ENCODE measurements around the gene SYNJ2. TPM values are rescaled to one million over a fixed set of nuclear protein-coding genes. Genes with fewer than 3 reads are reported as not detected.
A peak's percentile ranks its signal among the peaks of the same experiment; 100 is the strongest.

SYNJ2 gene
- total RNA-seq, 1 donor from 2014 or later = 31.8 TPM

DNA sequence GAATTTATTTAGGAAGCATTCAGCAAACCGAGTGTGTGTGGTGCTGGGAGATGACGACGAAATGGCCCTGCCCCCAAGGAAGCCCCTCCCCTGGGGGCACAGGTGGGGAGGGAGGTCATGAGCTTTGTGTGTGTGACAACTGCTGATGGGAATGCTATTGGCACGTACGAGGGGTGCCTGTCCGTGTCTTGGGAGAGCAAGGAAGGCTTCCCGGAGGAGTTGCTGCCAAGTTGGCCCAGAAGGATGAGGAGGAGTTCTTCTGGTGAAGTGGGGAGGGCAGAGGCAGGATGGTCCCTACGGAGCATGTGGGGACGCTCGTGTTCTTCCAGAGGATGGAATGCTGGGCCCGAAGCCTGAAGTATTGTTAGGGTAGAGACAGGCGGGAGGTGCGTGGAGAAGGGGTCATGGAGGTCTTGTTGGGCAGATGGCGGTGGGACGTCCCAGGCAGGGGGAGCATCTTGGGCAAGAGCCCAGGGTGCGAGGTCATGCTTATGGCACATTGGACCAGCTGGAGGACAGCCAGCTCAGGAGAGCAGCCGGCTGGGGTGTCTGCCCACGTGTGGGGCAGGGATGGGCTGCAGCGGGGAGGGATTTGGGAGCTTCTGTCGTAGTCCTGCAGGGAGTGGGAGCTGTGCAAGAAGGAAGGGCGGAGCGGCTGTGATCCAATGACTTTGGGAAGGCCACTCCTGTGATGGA, 46.1 kb downstream of the SYNJ2 start:
- H3K36me3 ChIP-seq (ENCODE audit: insufficient read depth, low read length) = peaks cover 22% of the 10 kb centered on the region
- H3K27me3 ChIP-seq (ENCODE audit: insufficient read depth, low read length) = no peaks in the 10 kb centered on the region
- peak overlapping the region; percentile 79 for H3K4me2 ChIP-seq (ENCODE audit: low read length)
- peaks cover 12% of the 10 kb centered on the region for H3K36me3 Mint-ChIP-seq (ENCODE audit: low read depth, unreplicated experiment)
- no peak overlapping the region for H3K4me3 ChIP-seq (ENCODE audit: insufficient read depth, low read depth, low read length)
- H4K20me1 ChIP-seq (ENCODE audit: insufficient read depth, low read length) = no peaks in the 10 kb centered on the region
- no peak for DNase-seq (ENCODE audit: low read depth)
- H3K27me3 Mint-ChIP-seq (ENCODE audit: low read depth, unreplicated experiment) = no peaks in the 10 kb centered on the region
- H3K9ac ChIP-seq (ENCODE audit: low read length) = peak overlapping the region; percentile 91
- H3K4me3 Mint-ChIP-seq (ENCODE audit: unreplicated experiment) = peak overlapping the region; percentile 54
- no peak for TF ChIP-seq EZH2 (IDR thresholded peaks at IDR 0.05; ENCODE audit: insufficient read depth, low read length)
- TF ChIP-seq, protein P1, sequence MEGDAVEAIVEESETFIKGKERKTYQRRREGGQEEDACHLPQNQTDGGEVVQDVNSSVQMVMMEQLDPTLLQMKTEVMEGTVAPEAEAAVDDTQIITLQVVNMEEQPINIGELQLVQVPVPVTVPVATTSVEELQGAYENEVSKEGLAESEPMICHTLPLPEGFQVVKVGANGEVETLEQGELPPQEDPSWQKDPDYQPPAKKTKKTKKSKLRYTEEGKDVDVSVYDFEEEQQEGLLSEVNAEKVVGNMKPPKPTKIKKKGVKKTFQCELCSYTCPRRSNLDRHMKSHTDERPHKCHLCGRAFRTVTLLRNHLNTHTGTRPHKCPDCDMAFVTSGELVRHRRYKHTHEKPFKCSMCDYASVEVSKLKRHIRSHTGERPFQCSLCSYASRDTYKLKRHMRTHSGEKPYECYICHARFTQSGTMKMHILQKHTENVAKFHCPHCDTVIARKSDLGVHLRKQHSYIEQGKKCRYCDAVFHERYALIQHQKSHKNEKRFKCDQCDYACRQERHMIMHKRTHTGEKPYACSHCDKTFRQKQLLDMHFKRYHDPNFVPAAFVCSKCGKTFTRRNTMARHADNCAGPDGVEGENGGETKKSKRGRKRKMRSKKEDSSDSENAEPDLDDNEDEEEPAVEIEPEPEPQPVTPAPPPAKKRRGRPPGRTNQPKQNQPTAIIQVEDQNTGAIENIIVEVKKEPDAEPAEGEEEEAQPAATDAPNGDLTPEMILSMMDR (IDR thresholded peaks at IDR 0.05; ENCODE audit: insufficient read depth, low read depth, low read length) = no peak
- peak overlapping the region; percentile 97 for H3K27ac Mint-ChIP-seq (ENCODE audit: unreplicated experiment)
- peaks cover 71% of the 10 kb centered on the region for H3K4me1 ChIP-seq (ENCODE audit: insufficient read depth, low read length)
- peak overlapping the region; percentile 99 for H3K27ac ChIP-seq (ENCODE audit: low read depth, low read length)
- no peak for FAIRE-seq
- H3K4me1 Mint-ChIP-seq (ENCODE audit: low read depth, unreplicated experiment) = peaks cover 35% of the 10 kb centered on the region
- H3K9me3 Mint-ChIP-seq (ENCODE audit: unreplicated experiment) = no peaks in the 10 kb centered on the region
- no peaks in the 10 kb centered on the region for H3K9me3 ChIP-seq (ENCODE audit: insufficient read depth, low read depth, low read length)
- H2AFZ ChIP-seq (ENCODE audit: low read depth, low read length) = no peak overlapping the region
- H3K79me2 ChIP-seq (ENCODE audit: insufficient read depth, low read length) = peaks cover 84% of the 10 kb centered on the region

DNA sequence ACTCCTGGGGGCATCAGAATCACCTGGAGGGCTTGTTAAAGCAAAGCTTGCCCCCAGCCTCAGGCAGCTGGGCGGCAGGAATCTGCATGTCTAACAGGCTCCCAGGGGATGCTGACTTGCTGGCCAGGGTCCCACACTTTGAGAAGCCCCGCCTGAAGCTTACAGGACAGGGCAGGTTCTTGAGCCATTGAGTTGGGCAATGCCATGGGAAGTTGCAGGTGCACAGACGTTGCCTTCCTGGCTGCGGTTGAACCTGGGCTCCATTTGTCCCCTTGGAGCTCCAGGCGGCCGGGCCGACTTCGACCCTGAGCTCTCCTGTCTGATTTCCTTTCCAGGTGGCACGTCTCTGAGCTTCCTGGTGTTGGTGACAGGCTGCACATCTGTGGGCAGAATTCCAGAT, 46.8 kb downstream of the SYNJ2 start:
- H3K4me1 ChIP-seq (ENCODE audit: insufficient read depth, low read length) = peaks cover 71% of the 10 kb centered on the region
- Mint-ChIP-seq H3K36me3 (ENCODE audit: low read depth, unreplicated experiment) (peaks cover 8% of the 10 kb centered on the region), H3K4me1 (ENCODE audit: low read depth, unreplicated experiment) (peaks cover 35% of the 10 kb centered on the region), H3K9me3 (ENCODE audit: unreplicated experiment) (no peaks in the 10 kb centered on the region), H3K4me3 (ENCODE audit: unreplicated experiment) (no peak overlapping the region), H3K27ac (ENCODE audit: unreplicated experiment) (no peak overlapping the region), H3K27me3 (ENCODE audit: low read depth, unreplicated experiment) (no peaks in the 10 kb centered on the region)
- no peaks in the 10 kb centered on the region for H3K9me3 ChIP-seq (ENCODE audit: insufficient read depth, low read depth, low read length)
- FAIRE-seq (no peak), DNase-seq (ENCODE audit: low read depth) (no peak)
- H3K4me2 ChIP-seq (ENCODE audit: low read length) = no peak overlapping the region
- H3K4me3 ChIP-seq (ENCODE audit: insufficient read depth, low read depth, low read length) = no peak overlapping the region
- H3K27me3 ChIP-seq (ENCODE audit: insufficient read depth, low read length) = no peaks in the 10 kb centered on the region
- TF ChIP-seq EZH2 (IDR thresholded peaks at IDR 0.05; ENCODE audit: insufficient read depth, low read length) = no peak
- TF ChIP-seq, protein P1 (IDR thresholded peaks at IDR 0.05; ENCODE audit: insufficient read depth, low read depth, low read length) = no peak
- peaks cover 84% of the 10 kb centered on the region for H3K79me2 ChIP-seq (ENCODE audit: insufficient read depth, low read length)
- peak overlapping the region; percentile 99 for H3K27ac ChIP-seq (ENCODE audit: low read depth, low read length)
- H2AFZ ChIP-seq (ENCODE audit: low read depth, low read length) = no peak overlapping the region
- H3K36me3 ChIP-seq (ENCODE audit: insufficient read depth, low read length) = peaks cover 25% of the 10 kb centered on the region
- H4K20me1 ChIP-seq (ENCODE audit: insufficient read depth, low read length) = no peaks in the 10 kb centered on the region
- H3K9ac ChIP-seq (ENCODE audit: low read length) = no peak overlapping the region

DNA sequence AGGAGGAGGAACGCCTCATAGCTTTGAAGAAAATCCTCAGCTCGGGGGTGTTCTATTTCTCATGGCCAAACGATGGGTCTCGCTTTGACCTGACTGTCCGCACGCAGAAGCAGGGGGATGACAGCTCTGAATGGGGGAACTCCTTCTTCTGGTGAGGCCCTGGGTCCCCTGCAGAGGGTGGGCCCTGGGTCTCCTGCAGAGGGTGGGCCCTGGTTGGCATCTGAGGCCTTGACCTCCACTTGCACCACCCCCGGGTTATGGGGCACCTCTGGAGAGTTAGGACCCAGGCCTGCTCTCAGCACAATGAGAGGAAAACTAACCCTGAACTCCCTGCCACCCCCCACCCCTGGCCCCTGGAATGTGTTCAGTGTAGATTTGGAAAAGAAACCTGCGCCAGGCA, 47.2 kb downstream of the SYNJ2 start:
- no peak overlapping the region for H3K4me3 ChIP-seq (ENCODE audit: insufficient read depth, low read depth, low read length)
- TF ChIP-seq, protein P1 (IDR thresholded peaks at IDR 0.05; ENCODE audit: insufficient read depth, low read depth, low read length) = no peak
- no peak for TF ChIP-seq EZH2 (IDR thresholded peaks at IDR 0.05; ENCODE audit: insufficient read depth, low read length)
- H2AFZ ChIP-seq (ENCODE audit: low read depth, low read length) = no peak overlapping the region
- H3K36me3 ChIP-seq (ENCODE audit: insufficient read depth, low read length) = peaks cover 28% of the 10 kb centered on the region
- FAIRE-seq (no peak), DNase-seq (ENCODE audit: low read depth) (no peak)
- no peaks in the 10 kb centered on the region for H3K9me3 ChIP-seq (ENCODE audit: insufficient read depth, low read depth, low read length)
- Mint-ChIP-seq H3K27me3 (ENCODE audit: low read depth, unreplicated experiment) (no peaks in the 10 kb centered on the region), H3K4me1 (ENCODE audit: low read depth, unreplicated experiment) (peaks cover 35% of the 10 kb centered on the region), H3K9me3 (ENCODE audit: unreplicated experiment) (no peaks in the 10 kb centered on the region), H3K27ac (ENCODE audit: unreplicated experiment) (no peak overlapping the region), H3K36me3 (ENCODE audit: low read depth, unreplicated experiment) (peaks cover 8% of the 10 kb centered on the region), H3K4me3 (ENCODE audit: unreplicated experiment) (no peak overlapping the region)
- no peaks in the 10 kb centered on the region for H4K20me1 ChIP-seq (ENCODE audit: insufficient read depth, low read length)
- H3K4me1 ChIP-seq (ENCODE audit: insufficient read depth, low read length) = peaks cover 75% of the 10 kb centered on the region
- no peaks in the 10 kb centered on the region for H3K27me3 ChIP-seq (ENCODE audit: insufficient read depth, low read length)
- peak overlapping the region; percentile 15 for H3K27ac ChIP-seq (ENCODE audit: low read depth, low read length)
- H3K9ac ChIP-seq (ENCODE audit: low read length) = no peak overlapping the region
- H3K4me2 ChIP-seq (ENCODE audit: low read length) = no peak overlapping the region
- H3K79me2 ChIP-seq (ENCODE audit: insufficient read depth, low read length) = peaks cover 84% of the 10 kb centered on the region

Data from astrocyte (in vitro differentiated cells and primary cell).